GM12872 (cell line): ENCODE measurements around the gene OSBPL2.

ENCODE experiments used
- TF ChIP-seq, protein P1 (sequence below): IDR thresholded peaks from 3 replicates; pipeline ENCODE4 v1.5.1; 2011; ENCODE audit warnings: low read depth, mild to moderate bottlenecking, low read length, moderate library complexity; ENCODE audit not compliant: insufficient read depth

Gene OSBPL2

DNA sequence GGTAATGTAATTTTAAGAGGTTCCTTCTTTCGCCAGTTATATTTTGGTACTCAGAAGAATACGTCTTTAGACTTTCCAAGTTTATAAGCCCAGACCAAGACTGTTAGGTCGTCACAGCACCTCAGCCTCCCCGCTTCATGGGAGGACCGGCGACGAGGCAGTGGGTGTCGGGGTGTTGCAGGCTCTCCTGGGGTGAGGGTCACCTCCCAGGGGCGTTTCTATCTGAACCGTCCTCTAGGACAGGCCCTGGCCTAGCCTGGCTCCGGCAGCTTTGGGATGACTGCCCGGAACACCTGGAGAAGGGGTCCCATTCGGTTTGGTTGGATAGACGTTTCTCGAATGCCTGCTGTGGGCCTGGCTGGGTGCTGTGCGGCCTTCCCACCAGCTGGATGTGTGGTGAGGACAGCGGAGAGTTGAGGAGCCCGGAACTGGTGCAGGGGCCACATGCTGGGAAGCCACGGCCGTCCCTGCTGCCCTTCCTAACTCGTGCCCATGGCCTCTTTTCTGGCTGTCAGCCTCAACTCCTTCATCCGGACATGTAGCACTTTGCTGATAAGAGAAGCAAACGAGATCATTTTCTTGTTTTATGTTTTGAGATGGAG lies 1.1 kb downstream of the OSBPL2 start:
- TF ChIP-seq, protein P1, sequence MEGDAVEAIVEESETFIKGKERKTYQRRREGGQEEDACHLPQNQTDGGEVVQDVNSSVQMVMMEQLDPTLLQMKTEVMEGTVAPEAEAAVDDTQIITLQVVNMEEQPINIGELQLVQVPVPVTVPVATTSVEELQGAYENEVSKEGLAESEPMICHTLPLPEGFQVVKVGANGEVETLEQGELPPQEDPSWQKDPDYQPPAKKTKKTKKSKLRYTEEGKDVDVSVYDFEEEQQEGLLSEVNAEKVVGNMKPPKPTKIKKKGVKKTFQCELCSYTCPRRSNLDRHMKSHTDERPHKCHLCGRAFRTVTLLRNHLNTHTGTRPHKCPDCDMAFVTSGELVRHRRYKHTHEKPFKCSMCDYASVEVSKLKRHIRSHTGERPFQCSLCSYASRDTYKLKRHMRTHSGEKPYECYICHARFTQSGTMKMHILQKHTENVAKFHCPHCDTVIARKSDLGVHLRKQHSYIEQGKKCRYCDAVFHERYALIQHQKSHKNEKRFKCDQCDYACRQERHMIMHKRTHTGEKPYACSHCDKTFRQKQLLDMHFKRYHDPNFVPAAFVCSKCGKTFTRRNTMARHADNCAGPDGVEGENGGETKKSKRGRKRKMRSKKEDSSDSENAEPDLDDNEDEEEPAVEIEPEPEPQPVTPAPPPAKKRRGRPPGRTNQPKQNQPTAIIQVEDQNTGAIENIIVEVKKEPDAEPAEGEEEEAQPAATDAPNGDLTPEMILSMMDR: no peak

DNA sequence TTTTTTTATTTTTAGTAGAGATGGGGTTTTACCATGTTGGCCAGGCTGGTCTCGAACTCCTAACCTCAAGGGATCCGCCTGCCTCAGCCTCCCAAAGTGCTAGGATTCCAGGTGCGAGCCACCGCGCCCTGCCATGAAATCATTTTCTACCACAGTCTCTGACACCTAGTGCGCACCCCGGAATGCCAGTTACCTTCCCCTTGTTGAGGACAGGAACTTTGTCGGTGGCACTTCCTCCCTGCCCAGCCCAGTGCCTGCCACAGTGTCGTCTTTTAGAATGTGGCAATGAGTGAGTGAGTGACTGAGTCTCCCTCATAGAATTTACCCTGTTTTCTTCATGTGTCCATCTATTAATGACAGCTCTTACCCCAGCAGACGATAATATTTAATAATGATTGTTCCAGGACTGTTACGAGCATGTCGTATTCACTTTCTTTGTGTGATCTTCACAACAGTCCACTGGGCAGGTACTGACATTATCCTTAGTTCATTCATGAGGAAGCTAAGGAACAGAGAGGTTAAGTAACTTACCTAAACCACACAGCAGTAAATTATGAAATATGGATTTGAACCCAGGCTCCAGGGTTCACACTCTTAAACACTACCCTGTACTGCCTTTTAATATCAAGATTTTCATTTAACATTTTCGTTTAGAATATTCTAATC lies 1.8 kb downstream of the OSBPL2 start:
- TF ChIP-seq, protein P1: no peak

DNA sequence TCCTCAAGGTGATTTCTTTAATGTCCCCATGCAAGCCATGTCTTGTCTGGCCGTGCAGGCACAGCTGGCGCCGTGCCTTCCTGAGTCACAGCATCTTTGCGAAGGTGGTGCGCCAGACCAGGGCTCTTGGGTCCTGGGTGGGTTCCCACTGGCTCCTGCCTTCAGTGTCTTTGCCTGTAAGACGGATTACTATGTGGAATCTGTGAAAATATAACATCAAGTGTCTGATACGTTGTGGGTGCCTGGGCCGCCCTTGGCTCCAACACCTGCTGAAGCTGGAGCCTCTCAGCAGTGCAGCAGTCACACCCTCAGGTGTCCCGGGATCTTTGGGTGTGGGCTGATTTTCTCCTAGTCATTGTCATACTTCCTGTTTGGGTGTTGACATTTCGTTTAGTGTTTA lies 3.2 kb downstream of the OSBPL2 start:
- TF ChIP-seq, protein P1: no peak

DNA sequence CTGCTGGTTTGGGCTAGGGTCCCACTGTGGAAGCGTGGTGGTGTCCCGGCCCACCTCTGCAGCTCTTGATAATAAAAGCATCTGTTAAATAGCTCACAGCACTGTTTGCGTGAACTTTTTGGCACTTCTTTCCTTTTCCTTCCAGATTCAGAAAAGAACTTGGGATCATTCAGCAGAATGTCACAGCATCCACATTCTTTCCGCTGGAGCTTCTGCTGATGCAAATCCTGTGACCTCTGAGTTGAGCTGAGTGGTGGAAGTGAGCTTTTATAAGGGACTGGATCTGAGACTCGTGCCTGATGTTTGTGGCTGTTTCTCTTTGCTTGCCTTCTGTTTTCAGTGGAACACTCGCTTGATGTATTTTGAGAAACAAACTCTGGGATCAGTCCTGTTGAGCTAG lies 3.9 kb downstream of the OSBPL2 start:
- TF ChIP-seq, protein P1: no peak

DNA sequence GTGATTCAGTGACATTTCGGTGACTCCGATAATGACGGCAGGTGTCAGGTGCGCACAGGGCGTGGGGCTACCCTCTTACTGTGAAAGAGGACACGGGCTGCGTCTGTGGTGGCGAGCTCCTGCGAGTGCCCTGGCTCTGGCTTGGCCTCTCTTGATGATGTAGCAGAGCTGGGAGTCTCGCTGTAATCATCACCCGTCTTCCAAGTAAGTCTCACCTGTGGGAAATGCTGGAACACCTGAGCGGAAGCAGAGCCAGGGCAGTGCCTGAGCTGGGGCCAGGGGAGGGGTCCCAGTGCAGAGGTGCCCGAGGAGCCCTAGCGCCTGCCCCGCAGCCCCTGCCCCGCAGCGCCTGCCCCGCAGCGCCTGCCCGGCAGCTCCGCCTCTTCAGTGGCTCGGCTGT lies 4.8 kb downstream of the OSBPL2 start:
- TF ChIP-seq, protein P1: no peak

DNA sequence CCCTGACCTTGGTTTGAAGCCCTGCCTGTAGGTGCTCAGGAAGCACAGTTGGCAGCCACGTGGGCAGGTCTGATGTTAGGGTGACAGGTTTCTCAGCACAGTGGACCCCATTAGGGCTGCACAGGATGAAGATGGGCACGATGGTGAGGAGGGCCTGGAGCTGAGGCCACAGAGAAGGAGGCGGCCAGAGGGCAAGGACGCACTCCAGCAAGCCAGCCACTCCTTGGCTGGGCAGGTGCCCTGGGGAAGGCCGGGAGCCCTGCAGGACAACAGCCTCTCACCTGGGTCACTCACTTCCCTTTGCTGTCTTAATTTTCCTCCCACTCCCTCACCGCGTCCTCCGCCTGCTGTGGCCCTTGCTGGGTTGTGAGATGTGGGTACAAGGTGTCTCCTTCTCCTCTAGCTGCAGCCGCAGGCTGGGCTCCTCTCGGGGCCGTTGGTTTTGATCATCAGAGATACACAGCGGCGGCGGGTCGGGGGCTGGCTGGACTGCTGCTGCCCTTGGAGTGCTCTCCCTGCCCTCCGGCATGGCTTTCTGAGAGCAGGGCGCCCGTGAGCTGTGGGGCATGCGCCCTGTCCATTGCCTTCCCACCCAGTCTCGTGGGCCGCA lies 5.7 kb downstream of the OSBPL2 start:
- TF ChIP-seq, protein P1: no peak

DNA sequence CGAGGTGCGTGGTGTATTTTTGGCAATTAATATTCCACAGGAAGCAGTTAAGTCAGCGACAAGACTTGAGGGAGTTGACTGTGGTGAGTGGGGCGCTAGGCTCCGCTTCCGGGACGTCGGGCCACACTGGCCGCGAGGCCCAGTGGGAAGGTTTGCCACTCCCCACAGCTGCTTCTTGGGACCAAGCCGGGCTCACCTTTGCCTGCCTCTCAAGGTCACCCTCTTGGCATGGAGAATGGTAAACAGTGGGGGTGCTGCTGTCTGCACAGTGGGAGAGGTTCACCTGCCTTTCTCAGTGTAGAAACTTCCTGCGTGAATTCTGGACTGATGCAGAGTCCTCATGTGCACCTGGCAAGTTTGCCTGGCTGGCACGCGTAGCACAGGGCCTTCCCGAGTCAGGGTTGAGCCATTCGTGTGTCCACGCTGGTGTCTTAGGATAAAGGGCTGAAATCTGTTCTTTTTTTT lies 6.4 kb downstream of the OSBPL2 start:
- TF ChIP-seq, protein P1: no peak
